D721Med (cell line): ENCODE results near the gene TMEM80.

ENCODE experiments used
- DNase-seq: peaks from one replicate; pipeline ENCODE4 v3.0.0; 2011; ENCODE audit warnings: low spot score; ENCODE audit not compliant: insufficient read length
- FAIRE-seq: peaks from 2 replicates; lab custom pipeline; 2011; peaks lifted over from hg19 to GRCh38; lab: Jason Lieb, UNC
- CTCF ChIP-seq: IDR thresholded peaks from 2 replicates; pipeline ENCODE4 v1.5.1; 2012; ENCODE audit warnings: mild to moderate bottlenecking, control low read depth; ENCODE audit not compliant: insufficient read depth; ENCODE audit errors: missing control alignments

Gene TMEM80

DNA sequence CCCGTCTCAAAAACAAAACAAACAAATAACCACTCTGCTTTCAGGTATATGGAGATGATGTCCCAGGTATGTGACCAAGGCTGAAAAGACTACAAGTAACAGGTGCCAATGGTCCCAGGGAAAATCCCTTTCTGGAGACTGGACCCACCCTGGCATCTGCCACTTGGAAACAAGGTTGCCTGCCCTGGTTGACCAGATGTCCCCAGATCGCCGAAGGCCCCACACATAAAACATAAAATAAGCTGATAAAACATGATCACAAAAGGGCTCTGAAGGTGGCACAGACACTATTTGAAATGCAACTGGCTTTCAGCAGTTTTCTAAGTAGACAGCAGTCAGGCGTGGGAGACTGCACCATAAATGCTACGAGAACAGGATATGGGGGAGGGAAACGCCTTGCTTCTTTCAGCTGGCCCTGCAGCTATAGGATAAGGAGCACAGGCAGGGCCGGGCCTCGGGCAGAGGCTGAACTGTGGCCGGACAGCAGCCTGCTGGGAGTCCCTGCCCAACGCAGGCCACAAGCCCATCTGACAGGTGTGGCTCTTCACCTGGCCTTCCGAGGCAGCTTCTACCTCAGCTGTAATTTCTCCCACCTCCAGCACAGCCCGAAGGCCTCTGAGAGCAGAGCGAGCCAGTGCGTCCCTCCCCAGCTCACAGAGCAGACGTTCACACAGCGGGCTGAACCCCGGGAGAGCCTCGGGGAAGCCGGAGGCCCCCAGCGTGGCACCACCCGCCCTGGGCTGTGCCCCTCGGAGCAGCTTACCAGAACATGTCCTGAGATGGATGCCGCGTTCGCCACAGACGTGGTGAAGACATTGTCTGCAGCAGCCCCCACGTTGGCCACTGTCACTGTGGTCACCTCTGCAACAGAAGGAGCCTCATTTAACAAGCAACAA lies 4.6 kb upstream of the TMEM80 start:
- no peak for FAIRE-seq
- TF ChIP-seq CTCF = no peak
- no peak for DNase-seq

GRCh38 chr11:691710-692590 lies 3.7 kb upstream of the TMEM80 start:
- FAIRE-seq (no peak), DNase-seq (no peak)
- no peak for TF ChIP-seq CTCF

GRCh38 chr11:692824-693414 lies 2.7 kb upstream of the TMEM80 start:
- no peak for FAIRE-seq
- no peak for TF ChIP-seq CTCF
- DNase-seq = no peak

GRCh38 chr11:693415-693831 lies 2.2 kb upstream of the TMEM80 start:
- FAIRE-seq = no peak
- no peak for TF ChIP-seq CTCF

GRCh38 chr11:693887-694562 lies 1.6 kb upstream of the TMEM80 start:
- TF ChIP-seq CTCF = no peak
- no peak for FAIRE-seq
- no peak for DNase-seq

More at GRCh38 chr11:693415-693831, 2.2 kb upstream of the TMEM80 start:
- no peak for DNase-seq

GRCh38 chr11:694563-695287 lies 891 bp upstream of the TMEM80 start, which contains the start of gene DEAF1:
Gene DEAF1 (minus strand): TSS chr11:695222. CDS start chr11:695047, 175 bp downstream.
- no peak for TF ChIP-seq CTCF
- DNase-seq = no peak
- FAIRE-seq = no peak
